ENCODE data around the gene GNGT1.
"Not testable (repeated sequence)": the region's sequence is repeated elsewhere in the genome, so short reads cannot be mapped to it uniquely, and the experiment has no call there.

The GNGT1 gene

GRCh38 chr7:93902777-93903423, 3.5 kb upstream of the GNGT1 start:
- no peak for TF ChIP-seq ZFX (IDR thresholded peaks at IDR 0.05; ENCODE audit: borderline replicate concordance)
- TF ChIP-seq, protein P1, sequence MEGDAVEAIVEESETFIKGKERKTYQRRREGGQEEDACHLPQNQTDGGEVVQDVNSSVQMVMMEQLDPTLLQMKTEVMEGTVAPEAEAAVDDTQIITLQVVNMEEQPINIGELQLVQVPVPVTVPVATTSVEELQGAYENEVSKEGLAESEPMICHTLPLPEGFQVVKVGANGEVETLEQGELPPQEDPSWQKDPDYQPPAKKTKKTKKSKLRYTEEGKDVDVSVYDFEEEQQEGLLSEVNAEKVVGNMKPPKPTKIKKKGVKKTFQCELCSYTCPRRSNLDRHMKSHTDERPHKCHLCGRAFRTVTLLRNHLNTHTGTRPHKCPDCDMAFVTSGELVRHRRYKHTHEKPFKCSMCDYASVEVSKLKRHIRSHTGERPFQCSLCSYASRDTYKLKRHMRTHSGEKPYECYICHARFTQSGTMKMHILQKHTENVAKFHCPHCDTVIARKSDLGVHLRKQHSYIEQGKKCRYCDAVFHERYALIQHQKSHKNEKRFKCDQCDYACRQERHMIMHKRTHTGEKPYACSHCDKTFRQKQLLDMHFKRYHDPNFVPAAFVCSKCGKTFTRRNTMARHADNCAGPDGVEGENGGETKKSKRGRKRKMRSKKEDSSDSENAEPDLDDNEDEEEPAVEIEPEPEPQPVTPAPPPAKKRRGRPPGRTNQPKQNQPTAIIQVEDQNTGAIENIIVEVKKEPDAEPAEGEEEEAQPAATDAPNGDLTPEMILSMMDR (IDR thresholded peaks at IDR 0.05) = peak; percentile 96
- H3K27ac ChIP-seq = no peak overlapping the region

GRCh38 chr7:93910076-93910994, 4.0 kb downstream of the GNGT1 start:
- no peak overlapping the region for H3K27ac ChIP-seq
- TF ChIP-seq ZFX (IDR thresholded peaks at IDR 0.05; ENCODE audit: borderline replicate concordance) = no peak
- TF ChIP-seq, protein P1 (IDR thresholded peaks at IDR 0.05) = no peak

DNA sequence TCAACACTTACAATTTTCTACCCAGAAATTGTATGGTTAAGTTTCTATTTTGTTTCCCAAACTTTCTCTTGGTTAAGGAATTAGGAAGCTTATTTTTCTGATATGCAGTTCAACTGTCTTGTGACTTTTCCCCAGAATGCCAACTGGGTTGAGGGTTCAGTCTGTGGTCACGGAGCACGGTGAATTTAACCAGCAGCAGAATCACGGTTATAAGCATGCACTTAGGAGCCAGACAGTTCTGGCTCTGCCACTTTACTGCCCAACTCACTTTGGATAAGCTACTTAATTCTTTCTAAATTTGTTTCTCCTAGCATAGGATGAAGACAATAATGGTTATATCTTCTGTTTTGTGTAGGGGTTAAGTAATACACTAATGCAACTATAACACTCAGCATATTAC, 4.9 kb downstream of the GNGT1 start:
- not testable (repeated sequence) for H3K27ac ChIP-seq

- not testable (repeated sequence) for H3K27ac ChIP-seq
Measured at GRCh38 chr7:93911661-93912060, 5.3 kb downstream of the GNGT1 start.

GRCh38 chr7:93913197-93913596, 6.8 kb downstream of the GNGT1 start:
- TF ChIP-seq ZFX (IDR thresholded peaks at IDR 0.05; ENCODE audit: borderline replicate concordance) = no peak
- TF ChIP-seq, protein P1 (IDR thresholded peaks at IDR 0.05) = no peak

DNA sequence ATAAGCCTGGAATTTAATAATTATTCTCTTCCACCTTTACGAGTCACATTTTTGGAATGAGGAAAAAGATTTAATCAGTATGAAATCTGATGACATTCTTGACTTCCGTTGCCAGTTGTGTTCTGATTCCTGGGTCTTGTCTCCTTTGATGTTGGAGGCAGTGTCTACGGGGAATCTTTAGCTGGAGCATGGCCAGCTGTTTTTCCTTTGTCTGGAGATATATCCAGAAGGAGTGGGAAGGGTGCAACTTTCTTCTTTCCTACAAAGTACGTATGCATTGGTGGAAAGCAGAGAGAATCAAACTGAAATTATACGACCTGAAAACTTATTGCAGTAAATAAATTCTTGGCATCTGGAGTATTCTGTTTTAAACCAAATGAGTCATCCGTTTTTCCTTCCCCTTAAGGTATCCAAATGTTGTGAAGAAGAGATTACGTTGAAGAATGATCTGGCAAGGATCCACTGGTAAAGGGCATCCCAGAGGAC, 8.3 kb downstream of the GNGT1 start:
- no peak for TF ChIP-seq ZFX (IDR thresholded peaks at IDR 0.05; ENCODE audit: borderline replicate concordance)
- TF ChIP-seq, protein P1 (IDR thresholded peaks at IDR 0.05) = no peak
- no peak overlapping the region for H3K27ac ChIP-seq

More at GRCh38 chr7:93913197-93913596, 6.8 kb downstream of the GNGT1 start:
- no peak overlapping the region for H3K27ac ChIP-seq

DNA sequence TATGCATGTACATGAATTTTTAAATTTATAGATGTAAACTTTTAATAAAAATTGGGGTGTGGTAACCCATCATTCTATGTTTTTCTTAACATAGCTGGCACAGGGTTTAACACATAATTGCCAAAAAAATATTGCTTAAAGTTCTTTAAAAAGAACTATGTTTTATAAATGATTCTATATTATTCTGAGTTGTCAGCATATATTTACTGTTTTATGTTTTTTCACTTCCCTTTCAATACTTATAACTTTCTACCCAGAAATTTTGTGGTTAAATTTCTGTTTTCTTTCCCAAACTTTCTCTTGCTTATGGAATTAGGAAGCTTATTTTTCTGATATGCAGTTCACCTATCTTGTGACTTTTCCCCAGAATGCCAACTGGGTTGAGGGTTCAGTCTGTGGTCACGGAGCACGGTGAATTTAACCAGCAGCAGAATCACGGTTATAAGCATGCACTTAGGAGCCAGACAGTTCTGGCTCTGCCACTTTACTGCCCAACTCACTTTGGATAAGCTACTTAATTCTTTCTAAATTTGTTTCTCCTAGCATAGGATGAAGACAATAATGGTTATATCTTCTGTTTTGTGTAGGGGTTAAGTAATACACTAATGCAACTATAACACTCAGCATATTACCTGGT, 9.0 kb downstream of the GNGT1 start:
- H3K27ac ChIP-seq = not testable (repeated sequence)

GRCh38 chr7:93915888-93916287, 9.5 kb downstream of the GNGT1 start:
- H3K27ac ChIP-seq = not testable (repeated sequence)

GRCh38 chr7:93916315-93916714, 9.9 kb downstream of the GNGT1 start:
- not testable (repeated sequence) for H3K27ac ChIP-seq

All from 22Rv1 (cell line).